GM21825 (cell line): ENCODE results near the gene CLCN2.
A peak's percentile ranks its signal among the peaks of the same experiment; 100 is the strongest.

Experiments
- ATAC-seq: cut with Tn5 transposase; IDR thresholded peaks from one replicate; pipeline ENCODE4 v1.9.1; 2021; ENCODE audit warnings: mild to moderate bottlenecking, moderate library complexity; ENCODE audit not compliant: unreplicated experiment

The CLCN2 gene

GRCh38 chr3:184300378-184300720 lies 61.1 kb downstream of the CLCN2 start:
- ATAC-seq, result no peak

- no peak for ATAC-seq
Measured at GRCh38 chr3:184299488-184300377, 61.7 kb downstream of the CLCN2 start.

- ATAC-seq, result peak; percentile 91
Measured at GRCh38 chr3:184298759-184299487, 62.5 kb downstream of the CLCN2 start, which contains the start of gene PSMD2. PSMD2 (plus strand) TSS chr3:184299241; CDS start chr3:184299267, 26 bp downstream.

GRCh38 chr3:184296616-184297015 lies 64.8 kb downstream of the CLCN2 start:
- no peak for ATAC-seq
